Germinal center (tissue), 1 donor: ENCODE results near the gene EIF1AD.
"Not testable (repeated sequence)": the region's sequence is repeated elsewhere in the genome, so short reads cannot be mapped to it uniquely, and the experiment has no call there.

ENCODE experiments used
- DNase-seq: peaks from one replicate; pipeline ENCODE4 v3.0.0; 2012; ENCODE audit warnings: mixed read lengths, low spot score

EIF1AD gene, protein sequence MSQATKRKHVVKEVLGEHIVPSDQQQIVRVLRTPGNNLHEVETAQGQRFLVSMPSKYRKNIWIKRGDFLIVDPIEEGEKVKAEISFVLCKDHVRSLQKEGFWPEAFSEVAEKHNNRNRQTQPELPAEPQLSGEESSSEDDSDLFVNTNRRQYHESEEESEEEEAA

DNA sequence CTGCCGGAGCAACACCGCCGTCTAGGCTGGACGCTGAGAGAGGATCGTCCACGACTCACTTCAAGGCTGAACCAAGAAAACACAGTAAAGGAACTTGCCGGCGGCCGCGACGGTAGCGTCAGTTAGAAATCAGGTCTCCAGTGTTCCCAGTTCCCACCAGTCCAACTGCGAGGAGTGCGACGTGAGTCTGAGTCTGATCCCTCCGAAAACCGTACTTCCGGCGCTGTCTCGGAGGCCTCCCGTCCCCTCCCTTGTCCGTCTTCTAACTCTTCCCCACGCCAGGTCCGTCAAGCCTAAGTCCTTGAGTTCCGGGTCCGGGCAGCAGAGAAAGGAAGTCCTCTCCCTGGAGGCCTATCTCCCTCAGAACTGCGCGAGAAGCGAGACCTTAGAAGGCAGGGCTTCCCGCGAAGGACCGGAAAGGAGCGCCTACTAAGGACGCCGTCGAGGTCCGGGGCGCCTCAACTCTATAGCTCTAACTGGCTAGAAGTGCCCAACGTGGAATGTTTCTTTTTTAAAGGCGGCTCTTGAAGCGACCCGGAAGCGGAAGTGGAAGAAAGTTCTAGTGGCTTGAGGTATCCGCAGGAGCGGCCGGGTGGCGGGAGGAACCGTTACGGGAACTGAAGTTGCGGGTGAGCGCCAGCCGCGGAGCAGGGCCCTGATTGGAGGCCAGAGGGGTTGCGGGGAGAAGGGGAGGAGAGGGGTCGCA is at the start of gene EIF1AD, which contains the start of gene BANF1:
EIF1AD (minus strand) TSS at position 216 of the 706 bp plus-strand sequence. CDS start 1,768 bp downstream, outside the sequence.
BANF1 (plus strand) TSS at position 562 of the 706 bp plus-strand sequence. CDS start 748 bp downstream, outside the sequence.
- peak; percentile 89 for DNase-seq

DNA sequence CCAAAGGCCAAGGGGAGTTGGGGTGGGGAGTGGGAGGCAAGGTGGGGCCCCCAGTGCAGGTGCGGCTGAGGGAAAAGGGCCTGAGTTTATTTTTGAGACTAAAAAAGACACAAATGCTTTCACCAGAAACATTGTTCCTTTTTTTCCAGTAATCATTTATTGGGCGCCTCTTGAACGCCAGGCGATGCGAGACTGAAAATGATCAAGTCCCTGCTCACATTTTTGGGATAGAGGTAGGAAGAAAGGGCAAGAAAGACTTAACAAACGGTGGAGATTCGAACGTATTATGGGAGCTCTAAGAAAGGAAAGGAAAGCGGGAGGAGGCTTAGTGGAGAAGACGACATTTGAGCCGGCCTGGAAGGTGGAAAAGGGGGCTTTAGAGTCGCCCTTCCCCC is 49.4 kb upstream of the EIF1AD start:
- DNase-seq = no peak

DNA sequence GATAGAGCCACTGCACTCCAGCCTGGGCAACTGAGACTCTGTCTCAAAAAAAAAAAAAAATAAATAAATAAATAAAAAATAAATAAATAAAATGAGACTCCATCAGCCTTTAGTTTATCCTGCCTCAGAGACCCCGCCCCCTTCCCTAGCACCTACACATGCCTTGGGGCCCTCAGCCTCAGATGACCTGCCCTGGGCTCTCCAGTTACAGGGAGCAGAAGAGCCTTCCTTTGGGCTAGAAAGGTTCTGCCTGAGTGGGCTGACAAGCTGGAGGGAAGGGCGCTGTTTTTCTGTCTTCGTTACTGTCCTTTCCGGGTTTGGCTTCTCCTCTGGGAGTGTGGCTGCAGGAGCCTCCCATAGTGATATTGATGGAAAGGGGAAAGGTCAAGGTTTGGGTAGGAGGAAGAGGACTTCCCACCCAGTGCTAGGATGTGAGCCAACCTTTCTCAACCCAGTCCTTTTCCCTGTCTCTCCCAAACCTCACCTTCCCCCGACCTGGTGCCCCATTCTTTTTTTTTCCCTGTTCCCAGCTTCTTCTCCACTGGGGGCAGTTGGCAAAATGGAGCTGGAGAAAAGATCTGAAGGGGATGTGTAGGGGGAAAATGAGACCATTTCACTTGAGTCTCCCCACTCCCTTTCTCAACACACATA is 48.7 kb upstream of the EIF1AD start:
- no peak for DNase-seq

DNA sequence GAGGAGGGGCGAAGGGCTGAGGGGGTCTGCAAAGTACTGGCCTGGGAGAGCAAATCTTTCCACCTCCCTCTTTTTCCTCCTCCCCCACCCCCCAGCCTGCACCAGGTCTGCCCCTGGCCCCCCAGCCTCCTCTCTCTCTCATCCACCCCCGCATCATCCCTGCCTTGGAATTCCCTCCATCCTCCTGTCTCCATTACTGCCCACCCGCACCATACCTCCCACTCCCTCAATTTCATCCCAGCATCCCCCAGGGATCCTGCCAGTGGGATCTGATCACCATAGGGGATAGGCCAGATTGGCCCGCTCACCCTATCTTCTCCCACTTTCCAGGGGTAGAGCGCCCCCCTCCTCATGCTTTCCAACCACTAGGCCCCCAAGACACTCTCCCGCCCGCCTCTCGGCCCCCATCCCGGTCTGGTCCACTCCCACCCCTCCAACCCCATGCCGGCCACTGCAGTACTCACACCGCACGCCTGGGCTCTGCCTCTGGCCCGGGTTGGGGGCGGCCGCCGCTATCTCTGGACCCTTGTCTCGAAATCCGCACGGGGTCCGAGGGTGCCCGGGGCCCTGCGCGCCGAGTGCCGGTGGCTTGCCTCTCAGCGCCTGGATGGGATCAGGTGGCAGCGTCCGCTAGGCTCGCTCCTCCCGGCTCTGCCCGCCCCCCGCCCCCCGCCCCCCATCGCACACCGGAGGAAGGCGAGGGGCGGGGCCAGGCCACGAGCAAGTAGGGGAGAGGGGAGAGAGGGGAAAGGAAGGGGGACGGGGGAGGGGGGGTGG is 46.8 kb upstream of the EIF1AD start, which contains the start of gene GAL3ST3:
GAL3ST3 (minus strand) TSS at position 615 of the 777 bp plus-strand sequence. CDS start 3,746 bp downstream, outside the sequence.
- no peak for DNase-seq

DNA sequence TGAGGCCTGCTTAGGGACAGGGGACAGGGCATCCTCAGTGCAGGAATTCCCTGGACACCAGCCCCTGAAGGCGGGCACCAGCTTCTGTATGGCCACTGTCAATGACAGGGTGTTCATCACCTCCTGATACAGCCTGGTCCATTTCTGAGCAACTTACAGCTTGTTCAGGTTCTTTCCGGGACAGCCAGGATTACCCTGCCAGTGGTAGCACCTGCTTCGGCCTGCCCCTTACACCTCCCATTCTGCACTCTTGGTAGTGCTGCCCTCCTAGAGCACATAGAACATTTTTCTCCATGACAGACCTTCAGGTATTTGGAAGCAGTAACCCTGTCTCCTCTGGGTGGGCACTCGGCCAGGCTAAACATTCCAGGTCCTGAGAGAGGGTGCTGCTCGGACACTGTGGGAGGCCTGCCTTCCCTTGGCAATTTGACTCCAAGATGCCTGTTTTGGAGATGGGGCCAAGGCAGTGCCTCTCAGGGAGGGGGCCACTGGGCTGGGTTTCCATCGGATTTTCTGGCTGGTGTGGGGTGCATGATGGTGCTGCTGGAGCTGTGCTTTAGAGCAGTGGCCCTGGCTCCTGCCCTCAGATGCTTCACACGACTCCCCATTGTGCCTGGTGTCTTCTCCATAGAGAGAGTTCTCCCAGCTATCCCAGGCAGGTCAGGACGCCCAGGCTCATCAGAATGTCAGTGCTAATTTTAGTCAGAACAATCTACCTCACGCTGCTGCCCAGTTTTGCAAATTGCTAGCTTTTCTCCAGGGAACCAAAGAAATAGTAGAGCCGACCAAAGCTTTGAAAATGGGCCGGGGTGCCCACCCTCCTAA is 45.8 kb upstream of the EIF1AD start:
- DNase-seq = no peak

DNA sequence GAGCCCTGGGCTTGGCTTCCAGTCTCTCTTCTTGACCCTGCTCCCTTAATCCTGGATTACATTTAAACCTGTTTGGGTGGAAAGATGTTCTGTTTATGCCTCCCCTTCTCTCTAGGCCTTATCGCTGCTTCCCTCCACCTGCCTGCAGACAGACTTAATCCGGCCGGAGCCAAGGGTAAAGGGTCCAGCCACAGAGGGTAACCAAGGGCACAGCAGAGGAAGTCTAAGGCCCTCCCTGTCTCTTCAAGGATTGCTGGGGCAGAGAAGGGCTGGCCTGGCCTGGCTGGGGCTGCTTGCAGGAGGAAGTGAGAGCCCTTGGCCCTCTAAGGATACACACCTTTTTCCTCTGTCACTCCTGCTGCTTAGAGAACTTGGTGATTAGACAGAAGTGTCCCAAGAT is 44.9 kb upstream of the EIF1AD start:
- DNase-seq = no peak

DNA sequence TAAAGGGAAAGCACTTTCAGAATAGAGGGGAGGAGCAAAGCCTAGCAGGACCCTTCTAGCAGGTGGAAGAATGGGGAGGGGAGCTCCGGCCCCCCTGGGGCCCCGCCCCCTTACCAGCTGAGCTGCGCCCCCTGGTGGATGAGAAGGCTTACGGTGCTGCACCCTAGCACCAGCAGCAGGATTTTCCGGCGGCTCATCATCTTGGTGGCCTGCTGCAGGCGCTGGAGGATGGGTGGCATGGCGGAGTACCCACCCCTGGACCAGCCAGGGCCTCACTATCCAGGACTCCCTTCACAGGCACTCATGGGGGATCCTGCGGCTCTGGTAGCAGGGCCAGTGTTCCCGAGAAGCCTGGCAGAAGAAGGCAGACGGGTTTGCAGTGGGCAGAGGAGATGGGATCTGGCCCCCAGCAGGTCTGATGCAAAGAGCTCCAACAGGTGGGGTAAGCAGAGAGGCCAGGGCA is 43.3 kb upstream of the EIF1AD start:
- DNase-seq = peak; percentile 93

DNA sequence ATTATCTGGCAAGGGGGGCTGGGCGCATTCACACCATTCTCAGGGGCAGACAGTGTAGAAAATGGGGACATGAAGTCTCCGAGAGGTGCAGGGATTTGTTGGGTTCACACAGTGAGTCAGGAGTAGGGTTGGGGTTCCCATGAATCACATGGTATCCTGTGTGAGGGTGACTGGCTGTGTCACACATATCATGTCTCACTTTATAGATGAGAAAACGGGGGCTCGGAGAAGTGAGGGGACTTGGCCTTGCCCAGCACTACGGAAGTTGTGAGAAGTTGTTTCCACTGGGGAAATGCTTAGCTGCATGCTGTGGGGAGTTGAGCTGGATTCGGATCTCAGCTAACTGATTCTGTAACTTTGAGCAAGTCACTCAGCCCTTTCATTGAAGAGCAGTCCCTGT is 42.8 kb upstream of the EIF1AD start:
- DNase-seq = no peak

DNA sequence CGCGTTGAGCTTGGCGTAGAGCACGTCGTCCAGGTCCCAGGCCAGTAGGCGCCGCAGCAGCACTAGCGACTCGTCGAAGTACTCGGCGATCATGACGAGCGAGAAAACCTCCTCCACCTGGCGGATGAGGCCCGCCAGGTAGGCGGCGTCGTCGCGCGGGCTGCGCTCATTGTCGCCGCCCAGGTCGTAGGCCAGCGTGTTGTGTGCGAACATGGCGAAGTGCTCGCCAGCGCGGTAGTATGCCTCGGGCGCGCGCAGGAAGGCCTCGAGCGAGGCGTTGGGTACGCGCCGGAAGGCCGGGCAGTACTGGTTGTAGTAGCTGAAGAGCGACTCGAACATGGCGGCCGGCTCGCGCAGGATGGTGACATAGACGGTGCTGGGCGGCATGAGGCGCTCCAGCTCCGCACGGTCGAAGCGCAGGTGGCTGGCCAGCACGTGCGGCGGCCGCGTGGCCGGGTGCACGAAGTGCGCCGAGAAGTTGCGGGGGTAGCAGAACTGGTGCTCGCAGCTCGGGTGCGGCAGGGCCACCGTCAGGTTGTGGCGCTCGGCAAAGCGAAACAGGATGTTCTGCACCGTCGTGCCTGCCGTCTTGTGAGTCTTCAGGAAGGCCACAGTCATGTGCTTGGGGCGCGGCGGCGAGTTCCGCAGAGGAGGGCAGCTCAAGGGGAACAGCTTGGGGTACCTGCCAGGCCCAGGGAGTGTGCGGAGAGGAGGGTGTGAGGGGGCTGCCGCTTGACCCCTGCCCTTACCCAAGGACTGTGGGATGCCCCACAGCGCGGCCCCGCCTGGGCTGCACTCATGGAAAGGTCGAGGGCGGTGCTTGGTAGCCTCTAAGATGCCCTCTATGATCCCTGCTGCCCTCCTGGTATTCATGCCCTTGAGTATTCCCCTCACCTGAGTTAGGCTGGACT is 41.3 kb upstream of the EIF1AD start:
- no peak for DNase-seq

DNA sequence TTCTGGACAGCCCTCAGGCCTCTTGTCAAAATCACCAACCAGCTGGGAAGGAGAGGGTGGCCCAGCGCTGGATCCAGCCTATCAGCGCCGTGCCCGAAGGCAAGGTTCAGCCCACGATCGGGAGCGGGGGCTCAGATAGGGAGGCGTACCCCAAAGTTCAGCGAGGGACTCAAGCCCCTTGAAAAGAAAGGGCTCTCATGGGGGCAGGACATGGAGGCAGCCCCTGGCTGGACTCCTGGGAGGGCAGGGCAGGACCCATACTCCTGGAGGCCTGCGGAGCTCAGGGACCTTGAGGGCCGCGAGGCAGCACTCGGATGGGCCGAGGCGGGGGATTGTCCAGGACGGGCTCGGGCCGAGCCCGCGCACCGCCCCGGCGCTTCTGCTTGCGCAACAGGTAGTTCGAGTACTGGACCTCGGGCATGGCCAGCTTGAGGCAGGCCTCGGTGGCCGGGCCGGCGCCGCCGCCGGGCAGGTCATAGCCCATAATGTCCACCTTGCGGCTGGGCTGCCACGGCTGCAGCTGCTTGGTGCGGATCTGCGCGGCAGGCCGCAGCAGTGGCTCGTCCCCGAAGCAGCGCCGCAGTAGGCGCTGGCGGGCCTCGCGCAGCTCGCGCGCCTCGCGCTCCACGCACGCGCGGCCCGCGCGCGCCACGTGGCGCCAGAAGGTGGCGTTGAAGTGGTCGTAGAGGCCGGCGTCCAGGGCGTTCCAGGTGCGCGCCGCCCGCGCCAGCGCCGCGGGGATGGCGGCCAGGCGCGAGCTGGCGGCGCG is 40.5 kb upstream of the EIF1AD start:
- DNase-seq = no peak

DNA sequence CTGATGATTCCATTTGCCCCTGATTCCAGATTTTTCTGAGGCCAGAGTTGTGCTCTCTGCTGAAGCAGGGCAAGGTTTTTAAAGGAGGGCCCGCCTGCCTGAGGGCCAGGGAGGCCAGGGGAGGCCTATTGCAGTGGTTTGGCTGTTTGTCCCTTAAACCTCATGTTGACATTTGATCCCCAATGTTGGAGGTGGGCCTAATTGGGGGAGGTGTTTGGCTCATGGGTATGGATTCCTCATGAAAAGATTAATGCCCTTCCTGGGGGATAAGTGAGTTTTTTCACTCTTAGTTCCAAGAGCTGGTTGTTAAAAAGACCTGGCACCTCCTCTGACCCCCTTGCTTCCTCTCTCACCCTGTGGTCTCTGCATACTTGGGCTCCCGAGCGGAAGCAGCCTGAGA is 37.8 kb upstream of the EIF1AD start:
- DNase-seq = no peak

DNA sequence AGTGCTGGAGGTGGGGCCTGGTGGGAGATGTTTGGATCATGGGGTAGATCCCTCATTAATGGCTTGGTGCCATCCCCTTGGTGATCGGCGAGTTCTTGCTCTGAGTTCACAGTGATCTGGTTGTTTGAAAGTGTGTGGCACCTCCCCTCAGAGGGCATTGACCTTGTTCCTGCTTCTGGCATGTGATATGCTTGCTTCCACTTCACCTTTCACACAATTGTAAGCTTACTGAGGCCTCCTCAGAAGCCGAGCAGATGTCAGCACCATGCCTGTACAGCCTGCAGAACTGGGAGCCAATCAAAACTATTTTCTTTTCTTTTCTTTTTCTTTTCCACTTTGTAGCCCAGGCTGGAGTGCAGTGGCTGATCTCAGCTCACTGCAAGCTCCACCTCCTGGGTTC is 35.4 kb upstream of the EIF1AD start:
- DNase-seq = no peak

DNA sequence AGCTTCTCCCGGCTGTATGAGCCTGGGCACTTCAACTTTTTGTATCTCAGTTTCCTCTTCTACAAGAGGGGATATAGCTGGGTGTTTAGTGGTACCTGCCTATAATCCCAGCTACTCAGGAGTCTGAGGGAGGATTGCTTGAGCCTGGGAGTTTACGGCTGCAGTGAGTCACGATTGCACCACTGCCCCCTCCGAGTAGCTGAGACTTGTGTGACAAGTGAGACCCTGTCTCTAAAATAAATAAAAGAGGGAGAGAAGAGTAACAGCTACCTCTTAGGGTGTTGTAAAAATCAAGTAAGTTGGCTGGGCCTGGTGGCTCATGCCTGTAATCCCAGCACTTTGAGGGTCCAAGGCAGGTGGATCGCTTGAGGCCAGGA is 34.4 kb upstream of the EIF1AD start:
- DNase-seq = no peak

DNA sequence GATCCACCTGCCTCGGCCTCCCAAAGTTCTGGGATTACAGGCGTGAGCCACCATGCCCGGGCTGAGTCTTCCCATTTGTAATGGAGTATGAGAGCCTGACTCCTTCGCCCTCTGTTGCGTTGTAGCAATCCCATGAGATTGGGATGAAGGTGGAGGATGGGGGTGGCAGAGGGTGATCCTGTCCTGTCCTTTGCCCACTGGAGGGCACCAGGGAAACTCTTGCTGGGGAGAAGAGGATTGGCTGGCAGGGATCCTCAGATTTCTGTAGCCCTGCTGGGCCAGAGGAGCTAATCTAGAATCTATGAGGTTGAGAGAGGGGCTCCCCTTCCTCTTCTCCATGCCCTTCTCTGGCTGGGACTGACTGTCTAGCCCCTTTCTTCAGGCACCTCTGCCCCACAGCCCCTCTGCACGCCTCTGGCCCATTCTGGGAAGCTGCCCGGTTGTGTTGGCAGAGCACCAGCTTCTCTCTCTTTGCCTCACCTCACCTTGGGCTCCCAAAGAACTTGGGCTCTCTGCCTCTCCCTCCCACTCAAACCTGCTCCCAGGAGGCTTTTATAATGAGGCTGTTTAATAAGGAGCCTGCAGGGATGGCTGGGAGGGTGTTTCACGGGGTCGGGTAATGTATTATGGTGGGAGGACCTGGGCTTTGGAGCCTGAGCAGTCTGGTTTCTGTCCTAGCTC is 33.8 kb upstream of the EIF1AD start:
- no peak for DNase-seq

DNA sequence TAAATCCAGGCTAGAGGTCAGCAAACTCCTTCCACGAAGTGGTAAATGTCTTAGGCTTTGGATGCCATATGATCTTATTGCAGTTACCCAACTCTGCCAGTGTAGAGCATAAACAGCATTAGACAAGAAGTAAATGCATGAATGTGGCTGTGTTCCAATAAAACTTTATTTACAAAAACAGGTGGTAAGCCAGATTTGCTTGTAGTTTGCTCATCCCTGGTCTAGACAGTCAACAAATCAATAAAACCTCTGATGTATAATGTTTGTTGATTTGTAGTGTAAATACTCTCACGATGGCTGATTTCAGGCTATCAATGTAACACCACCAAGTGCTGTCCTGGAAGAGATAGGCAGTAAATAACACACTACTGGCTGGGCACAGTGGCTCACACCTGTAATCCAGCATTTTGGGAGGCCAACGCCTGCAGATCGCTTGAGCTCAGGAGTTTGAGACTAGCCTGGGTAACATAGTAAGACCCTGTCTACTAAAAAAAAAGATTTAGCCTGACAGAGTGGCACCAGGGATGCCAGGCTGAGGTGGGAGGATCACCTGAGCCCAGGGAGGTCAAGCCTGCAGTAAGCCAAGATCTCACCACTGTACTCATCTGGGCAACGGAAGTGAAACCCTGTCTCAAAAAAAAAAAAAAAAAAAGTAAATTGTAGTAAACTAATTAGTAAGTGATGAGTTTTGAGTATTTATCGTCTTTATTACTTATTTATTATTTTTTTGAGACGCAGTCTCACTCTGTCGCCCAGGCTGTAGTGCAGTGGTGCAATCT is 31.2 kb upstream of the EIF1AD start:
- DNase-seq = no peak

DNA sequence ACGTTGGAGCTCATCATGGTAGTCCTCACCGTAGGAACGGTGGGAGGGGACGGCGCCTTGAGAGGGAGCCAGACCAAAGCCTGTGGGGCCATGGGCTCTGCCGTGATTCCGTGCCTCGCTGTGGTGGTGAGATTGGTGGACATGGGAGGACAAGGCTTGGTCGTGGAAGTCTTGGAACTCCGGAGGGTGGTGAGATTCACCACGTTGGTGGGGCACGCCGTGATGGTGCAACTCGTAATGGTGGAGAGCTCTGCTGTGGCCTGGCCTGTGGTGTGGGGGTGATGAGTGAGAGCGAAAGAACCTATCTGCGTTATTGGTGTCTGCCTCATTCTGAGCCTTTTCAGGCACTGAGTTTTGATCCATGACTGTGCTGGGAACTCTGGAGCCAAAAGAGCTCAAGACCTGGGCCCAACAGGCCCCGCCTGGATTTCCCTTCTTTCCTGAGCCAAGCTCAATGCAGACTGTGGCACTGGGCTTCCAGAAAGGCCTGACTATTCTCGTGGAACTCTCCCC is 24.1 kb upstream of the EIF1AD start, which contains the start of gene CATSPER1:
CATSPER1 (minus strand) TSS at position 463 of the 513 bp plus-strand sequence; CDS start at position 363, 100 bp downstream.
- no peak for DNase-seq

DNA sequence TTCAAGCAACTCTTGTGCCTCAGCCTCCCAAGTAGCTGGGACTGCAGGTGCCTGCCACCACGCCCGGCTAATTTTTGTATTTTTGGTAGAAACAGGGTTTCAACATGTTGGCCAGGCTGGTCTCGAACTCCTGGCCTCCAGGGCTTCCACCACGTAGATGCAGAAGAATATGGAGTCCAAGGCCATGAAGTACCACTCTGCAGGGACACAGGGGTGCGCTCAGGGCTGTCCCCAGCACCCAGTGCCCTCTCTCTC is 21.2 kb upstream of the EIF1AD start:
- not testable (repeated sequence) for DNase-seq
